NCI-H1436 (cell line): ENCODE results near the gene TK2.
"Not testable (repeated sequence)": the region's sequence is repeated elsewhere in the genome, so short reads cannot be mapped to it uniquely, and the experiment has no call there.

Experiments used
- DNase-seq: peaks from one replicate; lab custom pipeline; 2025; lab: John Stamatoyannopoulos, UW

TK2 gene

DNA sequence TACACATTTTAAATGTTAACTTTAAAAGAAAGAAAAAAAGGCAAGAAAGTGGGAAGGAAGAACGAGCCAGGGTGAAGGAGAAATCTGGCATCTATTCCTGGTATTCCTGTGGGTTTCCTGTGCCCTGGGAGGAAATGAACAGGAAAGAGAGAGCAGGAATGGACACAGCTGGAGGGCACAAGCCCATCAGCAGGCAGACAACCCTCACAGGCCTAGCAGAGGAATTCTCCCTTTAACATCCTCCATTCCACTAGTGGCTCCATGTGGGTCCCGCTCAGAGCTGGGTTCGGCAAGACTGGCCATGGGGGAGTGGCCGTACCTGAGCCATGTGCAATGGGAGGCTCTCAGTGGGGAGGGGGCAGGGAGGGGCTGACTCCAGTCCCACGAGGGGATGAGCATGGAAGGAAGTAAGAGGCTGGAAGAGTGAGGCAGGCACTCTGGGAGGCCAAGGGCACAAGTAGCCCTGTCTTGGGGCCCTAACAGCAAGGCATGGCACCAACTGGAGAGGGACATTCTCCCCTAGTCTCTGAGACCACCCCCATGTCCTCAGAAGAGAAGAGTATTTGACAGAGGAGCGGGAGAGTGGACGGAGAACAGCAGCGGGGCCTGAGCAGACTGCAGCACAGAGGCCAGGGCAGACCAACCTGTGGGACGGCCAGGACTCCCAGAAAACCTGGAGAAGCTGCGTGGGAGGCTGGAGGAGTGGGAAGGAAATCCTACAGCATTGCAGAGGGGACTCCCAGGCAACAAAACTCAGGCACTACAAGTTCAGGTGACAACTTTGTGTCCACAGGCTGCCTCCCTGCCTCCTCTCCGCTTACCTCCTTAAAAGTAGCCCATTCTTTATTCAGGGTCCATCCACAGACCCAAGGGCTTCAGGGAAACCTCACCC, 30.2 kb downstream of the TK2 start:
- DNase-seq, result no peak

DNA sequence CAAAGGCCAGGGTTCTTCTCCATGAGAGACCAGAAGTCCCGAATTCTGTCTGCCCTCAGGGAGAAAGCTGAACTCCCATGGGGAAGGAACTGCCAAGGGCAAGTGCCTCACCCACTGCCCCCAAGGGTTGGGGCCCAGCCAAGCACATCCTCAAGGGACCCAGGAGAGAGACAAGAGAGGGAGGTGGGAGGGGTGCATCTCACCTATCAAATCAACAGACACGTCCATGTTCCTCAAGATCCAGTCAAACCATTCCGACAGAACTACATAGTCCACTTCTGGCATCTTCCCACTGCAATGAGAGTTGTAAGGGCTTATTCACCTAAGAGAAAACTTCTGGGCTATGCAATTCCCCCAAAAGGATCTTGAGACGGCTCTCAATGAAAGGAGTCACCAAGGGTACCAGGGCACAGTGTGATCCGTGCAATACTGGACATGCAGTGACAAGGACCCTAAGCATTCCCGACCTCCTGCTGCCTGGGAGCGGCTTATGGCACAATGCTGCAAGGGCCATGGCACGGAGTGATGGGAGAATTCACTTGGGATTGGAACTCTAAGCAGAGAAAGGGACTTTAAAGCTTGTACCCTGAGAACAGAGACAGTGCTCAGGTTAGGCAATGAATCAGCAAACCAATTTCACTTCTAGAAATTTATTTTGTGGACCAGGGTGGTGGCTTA, 32.2 kb downstream of the TK2 start:
- no peak for DNase-seq

DNA sequence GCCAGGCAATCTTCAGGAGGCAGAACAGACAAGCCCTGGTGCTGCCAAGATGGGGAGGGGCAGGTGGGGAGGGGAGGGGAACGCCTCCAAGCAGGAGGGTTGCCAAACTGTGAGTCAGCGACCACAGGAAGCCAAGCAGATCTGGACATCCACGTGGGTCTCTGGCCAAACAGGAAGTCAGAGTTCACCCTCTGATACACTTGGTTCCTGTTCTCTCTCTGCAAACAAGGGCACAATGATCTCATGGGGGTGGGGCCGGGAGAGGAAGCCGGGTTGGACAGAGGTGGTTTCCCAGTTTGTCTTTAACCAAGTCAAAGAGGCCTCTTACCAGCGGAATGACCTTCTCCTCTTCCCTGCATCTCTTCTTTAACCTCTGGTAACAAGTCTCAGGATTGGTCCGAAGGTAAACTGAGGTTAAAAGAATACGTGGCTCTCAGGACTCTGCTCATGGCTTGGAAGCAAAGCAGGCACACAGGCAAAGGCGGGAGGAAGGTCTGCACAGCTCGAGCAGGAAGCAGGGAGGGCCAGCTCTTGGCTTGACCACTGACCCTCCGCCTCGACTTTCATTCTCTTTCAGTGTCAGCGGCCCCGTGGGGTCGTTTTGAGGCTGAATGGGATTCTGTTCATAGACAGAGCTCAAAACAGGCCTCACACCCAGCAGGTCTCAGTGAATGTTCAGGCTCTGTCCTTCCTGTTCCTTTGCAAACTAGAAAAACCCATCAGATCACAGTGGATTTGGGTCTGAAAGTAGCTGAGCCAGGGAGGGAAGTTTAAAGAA, 32.9 kb downstream of the TK2 start:
- DNase-seq, result no peak

DNA sequence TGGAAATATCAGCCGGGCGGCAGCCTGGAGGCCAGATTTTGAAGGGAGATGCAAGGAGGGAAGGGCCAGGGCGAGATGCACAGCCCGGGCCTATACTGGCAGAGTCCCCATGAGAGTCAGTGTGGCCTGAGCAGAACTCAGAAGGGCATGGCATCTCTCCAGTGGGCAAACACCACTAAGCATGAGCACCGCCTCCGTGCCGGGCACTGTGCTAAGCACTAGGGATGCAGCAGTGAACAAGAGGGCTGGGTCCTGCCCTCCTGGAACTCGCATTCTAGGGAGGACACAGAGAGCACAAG, 33.5 kb downstream of the TK2 start:
- no peak for DNase-seq

DNA sequence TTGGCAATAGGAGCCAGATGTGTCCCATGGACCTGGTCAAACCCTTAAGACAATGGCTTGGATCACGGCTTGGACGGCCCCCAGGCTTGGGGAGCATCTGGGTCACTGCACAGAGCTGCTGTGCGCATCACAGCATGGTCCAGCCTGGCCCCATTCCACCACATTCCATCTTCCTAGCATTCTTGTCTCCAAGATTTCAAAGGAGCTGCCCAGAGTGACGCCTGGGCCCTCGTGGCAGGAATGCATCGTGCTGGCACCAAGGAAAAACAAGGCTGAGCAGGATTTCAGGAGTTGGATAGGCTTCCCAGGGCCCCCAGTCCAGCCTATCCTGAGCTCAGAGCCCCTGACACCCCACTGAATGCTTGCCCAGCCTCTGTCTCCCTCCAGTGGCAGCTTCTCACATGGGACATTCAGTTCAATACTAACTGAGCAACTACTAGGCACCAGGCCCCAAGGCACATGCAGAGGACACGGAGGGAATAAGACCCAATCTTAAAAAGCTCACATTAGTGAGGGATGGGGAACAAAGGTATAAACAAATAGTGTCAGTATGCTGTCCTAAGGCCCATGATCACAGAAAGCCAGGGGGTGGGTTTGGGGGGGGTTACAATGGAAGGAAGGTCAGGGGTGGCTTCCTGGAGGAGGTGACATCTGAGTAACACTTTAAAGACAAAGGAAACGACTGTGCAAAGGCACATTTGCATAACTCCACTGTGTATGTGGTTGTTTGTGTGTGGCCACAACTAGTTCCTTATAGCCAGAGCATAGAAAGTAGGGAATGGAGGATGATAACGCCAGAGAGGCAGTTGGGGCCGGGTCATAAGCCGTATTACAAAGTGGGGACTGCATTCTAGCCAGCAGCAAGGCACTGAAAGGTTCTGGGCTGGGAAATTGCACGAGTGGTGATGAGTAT, 34.1 kb downstream of the TK2 start:
- DNase-seq, result no peak

DNA sequence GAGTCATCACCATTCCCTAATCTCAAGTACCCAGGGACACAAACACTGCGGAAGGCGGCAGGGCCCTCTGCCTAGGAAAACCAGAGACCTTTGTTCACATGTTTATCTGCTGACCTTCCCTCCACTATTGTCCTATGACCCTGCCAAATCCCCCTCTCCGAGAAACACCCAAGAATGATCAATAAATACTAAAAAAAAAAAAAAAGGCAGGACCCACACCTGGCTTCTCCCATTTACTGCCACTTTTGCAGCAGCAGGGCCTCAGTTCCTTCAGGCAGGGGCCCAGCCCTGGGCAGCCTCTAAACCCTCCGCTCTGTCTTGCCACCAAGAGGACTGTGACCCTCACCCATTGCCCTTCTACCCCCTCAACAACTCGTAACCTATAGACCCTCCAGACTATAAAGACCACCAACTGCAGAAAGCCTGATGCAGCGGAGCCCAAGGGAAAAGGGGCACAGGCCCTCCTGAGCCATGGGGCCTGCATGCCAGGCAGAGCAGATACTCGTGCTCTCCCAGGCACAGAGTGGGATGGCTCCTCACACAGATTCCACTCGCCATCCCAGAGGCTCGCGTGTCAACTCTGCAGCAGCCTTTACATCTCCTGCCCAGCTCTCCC, 34.8 kb downstream of the TK2 start:
- DNase-seq, result not testable (repeated sequence)

DNA sequence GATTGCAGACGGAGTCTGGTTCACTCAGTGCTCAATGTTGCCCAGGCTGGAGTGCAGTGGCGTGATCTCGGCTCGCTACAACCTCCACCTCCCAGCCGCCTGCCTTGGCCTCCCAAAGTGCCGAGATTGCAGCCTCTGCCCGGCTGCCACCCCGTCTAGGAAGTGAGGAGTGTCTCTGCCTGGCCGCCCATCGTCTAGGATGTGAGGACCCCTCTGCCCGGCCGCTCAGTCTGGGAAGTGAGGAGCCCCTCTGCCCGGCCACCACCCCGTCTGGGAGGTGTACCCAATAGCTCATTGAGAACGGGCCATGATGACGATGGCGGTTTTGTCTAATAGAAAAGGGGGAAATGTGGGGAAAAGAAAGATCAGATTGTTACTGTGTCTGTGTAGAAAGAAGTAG, 35.5 kb downstream of the TK2 start:
- not testable (repeated sequence) for DNase-seq

DNA sequence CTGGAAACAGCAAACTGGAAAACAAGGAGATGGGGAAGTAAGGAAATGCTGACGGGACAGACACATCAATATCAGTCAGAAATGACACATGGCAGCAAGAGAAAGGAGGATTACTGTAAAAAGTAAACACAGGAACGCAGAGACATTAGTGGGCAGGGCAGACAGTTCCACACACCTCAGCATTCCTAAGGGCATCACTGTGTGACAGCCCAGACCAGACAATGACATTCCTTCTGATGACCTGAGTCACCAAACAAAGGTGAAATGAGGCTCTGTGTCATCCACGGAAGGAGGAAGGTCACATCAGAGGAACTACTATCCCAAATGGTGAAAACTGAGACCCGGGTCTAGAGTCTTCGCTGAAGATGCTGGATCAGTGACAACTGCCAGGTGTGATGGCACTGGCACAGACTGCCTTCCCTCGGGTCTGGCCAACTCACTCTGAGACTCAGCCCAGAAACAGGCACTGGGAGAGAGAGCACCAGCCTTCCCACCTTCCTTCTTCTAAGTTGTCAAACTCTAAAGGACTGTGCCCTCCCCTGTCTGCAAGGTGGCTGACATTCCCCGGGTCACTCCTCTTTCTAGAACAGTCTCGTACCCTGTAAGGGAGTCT, 36.7 kb downstream of the TK2 start:
- DNase-seq, result no peak

DNA sequence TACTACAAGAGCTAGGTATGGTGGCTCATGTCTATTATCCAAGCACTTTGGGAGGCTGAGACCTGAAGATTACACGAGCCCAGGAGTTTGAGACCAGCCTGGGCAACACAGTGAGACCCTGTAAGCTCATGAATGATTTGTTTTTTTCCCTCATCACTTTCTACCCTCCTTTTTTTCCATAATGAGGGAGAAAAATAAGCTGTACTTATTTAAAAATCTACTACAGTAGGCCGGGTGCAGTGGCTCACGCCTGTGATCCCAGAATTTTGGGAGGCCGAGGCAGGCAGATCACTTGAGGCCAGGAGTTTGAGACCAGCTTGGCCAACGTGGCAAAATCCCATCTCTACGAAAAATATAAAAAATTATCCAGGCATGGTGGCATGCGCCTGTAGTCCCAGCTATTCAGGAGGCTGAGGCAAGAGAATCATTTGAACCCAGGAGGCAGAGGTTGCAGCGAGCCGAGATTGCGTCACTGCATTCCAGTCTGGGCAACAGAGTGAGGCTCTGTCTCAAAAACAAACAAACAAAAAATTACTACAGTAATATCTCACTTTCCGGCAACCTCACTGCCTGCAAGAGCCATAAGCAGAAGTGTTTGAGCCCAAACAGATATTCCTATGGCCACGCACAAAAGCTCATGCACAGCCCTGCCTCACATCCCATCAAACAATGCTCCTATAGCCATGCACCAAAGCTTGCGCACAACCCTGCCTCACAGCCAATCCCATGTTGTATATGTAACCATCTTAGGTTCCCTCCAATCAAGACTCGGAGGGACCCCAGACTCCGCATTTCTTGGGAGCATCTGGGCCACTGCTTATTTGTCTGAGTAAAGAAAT, 37.4 kb downstream of the TK2 start:
- DNase-seq, result no peak

DNA sequence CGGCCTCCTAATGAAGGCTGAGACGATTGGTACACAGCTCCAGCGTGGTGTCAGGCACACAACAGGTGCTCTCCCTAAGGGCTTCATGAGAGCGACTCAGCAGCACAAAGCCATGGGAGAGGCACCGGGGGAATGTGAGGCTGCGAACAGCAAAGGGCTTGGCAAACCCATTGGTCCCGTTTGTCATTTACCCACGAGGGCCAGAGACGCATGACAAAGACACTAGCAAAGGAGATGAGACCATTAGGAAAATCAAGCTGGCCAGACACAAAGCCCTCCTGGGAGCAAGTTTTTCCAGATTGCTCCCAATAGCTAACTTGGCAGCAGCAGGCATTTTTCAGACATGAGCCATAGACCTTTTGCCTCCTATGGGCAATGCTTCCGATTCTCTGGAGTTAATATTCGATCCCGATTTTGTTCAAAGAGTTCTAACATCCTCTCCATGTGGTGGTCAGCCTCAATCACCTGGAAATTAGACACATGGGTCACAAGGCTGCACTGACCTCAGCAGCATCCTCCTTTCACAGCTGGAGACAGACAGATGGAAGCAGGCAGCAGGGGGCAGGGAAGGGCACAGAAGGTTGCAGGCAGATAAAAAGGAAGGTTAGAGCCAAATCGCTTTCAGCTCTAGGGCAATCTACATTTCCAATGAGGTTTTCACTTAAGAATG, 38.2 kb downstream of the TK2 start:
- DNase-seq, result no peak

DNA sequence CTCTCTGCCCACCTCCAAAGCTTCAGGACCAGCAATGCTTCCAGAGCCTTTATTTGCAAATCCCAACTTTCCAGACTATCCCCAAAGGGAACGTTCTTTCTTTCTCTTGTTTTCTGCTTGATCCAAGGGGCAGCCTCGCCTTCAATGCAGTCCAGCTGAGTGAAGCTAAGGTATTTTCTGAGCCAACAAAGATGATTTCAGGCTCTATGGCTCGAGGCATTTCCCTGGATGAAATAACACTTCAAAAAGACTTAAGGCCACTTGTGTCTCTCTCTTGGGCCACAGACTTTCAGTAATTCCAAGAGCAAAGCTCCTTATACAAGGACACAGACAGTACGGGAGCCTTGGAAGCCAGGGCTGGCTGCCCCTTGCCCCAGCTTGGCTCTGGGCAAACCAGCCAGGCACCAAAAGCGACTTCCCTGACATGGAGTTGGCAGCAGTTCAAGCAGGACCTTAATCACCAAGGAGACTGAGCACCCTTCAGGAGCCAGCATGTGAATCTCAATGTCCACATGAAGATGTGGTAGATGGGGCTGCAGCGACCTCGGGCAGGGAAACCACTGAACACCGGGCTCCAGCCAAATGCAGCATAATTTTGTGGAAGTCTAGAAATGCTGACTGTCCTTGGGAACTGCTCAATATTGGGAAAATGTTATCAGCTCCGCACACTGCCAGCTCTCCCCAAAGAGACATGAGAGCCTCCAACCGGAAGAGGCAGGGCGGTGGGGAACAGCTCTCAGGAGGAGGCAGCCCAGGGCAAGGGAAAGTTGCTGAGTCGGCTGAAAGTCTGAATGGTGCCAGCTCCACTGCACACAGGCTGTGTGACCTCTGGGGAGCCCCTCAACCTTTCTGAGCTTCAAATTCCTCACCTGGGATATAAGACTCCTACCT, 39.0 kb downstream of the TK2 start:
- no peak for DNase-seq

DNA sequence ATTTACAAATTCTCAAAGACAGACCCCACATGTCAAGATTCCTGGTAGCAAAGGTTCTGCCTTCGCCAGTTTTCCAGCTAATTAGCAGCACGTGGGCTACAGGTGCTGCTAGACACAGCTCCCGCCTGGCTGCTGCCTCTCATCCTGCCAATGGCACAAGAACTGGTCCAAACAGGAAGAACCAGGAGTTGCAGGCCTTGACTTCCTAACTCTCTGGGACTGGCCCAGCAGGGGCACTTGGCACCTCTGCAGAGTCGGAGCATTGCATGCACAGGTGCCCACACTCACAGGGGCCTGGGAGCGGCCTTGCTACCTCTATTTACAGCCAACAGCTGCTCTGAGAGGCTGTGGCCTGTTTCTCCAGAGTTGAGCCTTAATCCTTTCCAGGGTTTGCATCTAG, 39.6 kb downstream of the TK2 start:
- DNase-seq, result no peak

DNA sequence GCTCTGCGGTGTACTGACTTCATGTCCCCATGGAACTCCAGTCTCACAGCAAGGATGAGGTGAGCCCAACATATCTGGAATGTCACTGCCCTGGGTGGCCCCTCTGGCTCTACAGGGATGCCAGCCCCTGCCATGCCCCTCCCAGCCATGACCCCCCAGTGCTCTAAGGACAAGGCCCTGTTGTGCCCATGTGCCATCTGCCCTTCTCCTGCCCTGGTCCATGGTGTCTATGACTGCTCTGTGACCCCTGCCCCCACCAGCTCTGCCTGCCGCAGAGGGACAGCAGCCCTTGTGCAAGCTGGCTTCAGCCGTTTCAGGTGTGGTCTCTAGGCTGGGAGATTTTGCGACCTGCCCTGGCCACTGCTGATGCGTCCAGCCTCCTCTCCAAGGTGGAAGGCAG, 40.3 kb downstream of the TK2 start:
- DNase-seq, result no peak

DNA sequence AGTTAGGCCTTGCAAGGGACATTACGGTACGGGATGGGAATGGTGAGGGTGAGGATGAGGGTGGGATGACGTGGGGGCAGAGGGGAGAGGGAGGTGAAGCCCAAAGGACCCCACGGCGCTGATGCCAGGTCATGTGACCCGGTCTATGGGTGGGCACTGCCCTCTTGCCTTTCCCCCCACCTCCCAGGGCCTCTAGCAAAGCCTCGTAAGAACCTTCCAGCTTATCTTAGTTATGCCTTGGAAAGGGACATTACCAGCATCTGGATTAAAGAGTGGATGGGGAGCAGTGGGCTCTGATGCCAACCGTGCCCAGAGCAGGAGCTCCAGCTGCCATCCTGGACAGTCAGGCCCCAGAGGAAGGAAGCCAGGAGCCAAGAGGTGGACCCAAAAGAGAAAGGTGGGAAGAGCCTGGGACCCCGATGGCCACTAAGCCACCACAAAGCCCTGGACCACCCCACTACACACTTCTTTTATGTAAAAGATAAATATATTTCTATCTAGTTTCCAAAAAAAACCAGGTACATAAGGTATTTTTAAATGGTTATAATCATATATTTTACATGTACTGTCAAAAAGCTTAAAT, 40.9 kb downstream of the TK2 start:
- DNase-seq, result no peak

DNA sequence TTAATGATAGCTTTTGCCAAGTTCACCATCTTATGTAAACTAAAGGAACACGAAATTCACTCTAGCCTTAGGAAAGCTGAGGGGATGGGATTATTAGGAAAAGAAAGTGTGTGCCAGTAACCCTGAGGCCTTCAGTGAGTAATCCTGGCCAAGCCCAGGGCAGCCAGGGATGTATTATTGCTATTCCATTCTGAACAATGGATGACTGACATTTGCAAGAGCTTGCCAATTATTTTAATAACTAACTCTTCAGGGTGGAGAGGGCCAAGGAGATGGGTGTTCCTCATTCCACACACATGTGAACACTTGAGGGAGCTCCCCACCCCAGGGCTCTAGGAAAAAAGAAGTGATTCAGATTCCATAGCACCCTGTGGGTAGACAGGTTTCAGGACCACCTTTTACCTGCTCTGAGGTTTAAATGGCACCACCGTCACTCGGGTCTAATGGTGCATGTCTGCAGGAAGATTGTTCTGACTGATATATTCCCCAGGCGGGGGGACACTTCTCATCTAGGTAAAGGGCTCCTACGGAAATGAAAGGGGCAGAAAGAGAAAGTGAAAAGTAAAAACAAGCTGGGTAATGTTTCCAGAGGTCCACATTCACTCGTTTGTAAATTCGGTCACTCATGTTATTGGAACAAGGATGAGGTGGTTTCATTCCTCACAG, 41.5 kb downstream of the TK2 start:
- DNase-seq, result peak; percentile 14

DNA sequence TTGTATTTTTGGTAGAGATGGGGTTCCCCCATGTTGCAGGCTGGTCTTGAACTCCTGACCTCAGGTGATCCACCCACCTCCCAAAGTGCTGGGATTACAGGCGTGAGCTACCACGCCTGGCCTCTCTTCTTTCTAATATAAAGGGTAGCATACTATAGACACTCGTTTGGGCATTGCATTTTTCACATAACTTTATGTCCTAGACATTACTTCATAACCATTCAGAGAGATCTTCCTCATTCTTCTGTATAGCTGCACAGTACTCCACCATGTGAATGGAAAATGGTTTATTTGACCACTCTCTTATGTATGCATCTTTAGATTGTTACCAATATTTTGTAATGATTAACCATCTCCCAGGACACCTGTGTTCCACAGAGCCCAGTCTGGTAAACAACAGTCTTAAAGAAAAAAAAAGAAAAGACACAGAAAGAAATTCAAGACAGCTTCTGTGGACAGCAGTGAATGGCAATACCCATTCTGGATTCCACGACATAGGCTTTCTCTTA, 42.1 kb downstream of the TK2 start:
- no peak for DNase-seq

DNA sequence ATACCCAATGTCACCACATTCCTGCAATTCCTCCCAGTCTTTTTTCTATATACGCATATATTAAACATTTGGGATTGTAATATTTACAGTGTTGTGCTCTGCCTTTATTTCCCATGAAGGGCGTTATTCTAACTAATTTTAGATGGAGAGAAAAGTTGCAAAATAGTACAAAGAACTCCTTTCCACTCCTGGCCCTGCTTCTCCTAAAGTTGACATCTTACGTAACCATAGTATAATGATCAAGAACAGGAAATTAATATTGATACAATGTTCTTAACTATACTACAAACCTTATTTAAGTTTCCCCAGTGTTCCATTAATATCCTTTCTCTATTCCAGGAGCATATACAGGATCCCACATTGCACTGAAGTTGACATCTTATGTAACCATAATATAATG, 46.3 kb downstream of the TK2 start:
- DNase-seq, result no peak
